PC-3 (cell line): ENCODE data around the gene INPP5F.

ENCODE experiments used
- CTCF ChIP-seq: fragments of 300-600 bp; sonication (generic); conservative IDR thresholded peaks from 2 replicates; pipeline ENCODE4 v1.5.1; 2017; ENCODE audit warnings: antibody characterized with exemption, low read depth, mild to moderate bottlenecking, low read length
- EZH2 ChIP-seq: fragments of 300-600 bp; sonication (generic); IDR thresholded peaks from one replicate; pipeline ENCODE4 v1.6.1; 2017; ENCODE audit warnings: antibody characterized with exemption, mild to moderate bottlenecking, low read length; ENCODE audit not compliant: unreplicated experiment
- EZH2phosphoT487 ChIP-seq: fragments of 300-600 bp; sonication (generic); IDR thresholded peaks from 2 replicates; pipeline ENCODE4 v1.6.1; 2018; ENCODE audit warnings: mild to moderate bottlenecking, antibody characterized with exemption, low read length, borderline replicate concordance

- TF ChIP-seq CTCF (no peak), EZH2 (no peak), EZH2phosphoT487 (no peak)
These were observed 10.4 kb downstream of the INPP5F start for GRCh38 chr10:119736220-119736619.
